Posterior vena cava (tissue), 2 donors: Measurements from ENCODE around the gene GNRH2. TPM values are rescaled to one million over a fixed set of nuclear protein-coding genes. Genes with fewer than 3 reads are reported as not detected.

Experiments used
- DNase-seq: peaks from one replicate; pipeline ENCODE4 v3.0.0-alpha.2; 2020; ENCODE audit warnings: low spot score
- intact Hi-C, 2 donors: fragments of 100-400 bp; cut with DNase I; formaldehyde crosslinking; loops; one replicate each; pipeline versions ENCODE4 v1.14.1 to v1.14.2; 2022 to 2023
- total RNA-seq, 2 donors: library from RNA; stranded (reverse); fragmentation: NEBNext Ultra II Directional; extraction: Animal tissue kit (Norgen Biotek cat#: 25700); gene quantifications; one replicate each; pipeline ENCODE4 v1.2.1, GENCODE V29; 2021
- donor health status: DM: yes; HTN: yes; CAD: no.
- donor health status: DM: yes; HTN: yes; CAD: no.

The GNRH2 gene
- total RNA-seq, 2 donors from 2014 or later: 0.43 TPM; not detected in 1

DNA sequence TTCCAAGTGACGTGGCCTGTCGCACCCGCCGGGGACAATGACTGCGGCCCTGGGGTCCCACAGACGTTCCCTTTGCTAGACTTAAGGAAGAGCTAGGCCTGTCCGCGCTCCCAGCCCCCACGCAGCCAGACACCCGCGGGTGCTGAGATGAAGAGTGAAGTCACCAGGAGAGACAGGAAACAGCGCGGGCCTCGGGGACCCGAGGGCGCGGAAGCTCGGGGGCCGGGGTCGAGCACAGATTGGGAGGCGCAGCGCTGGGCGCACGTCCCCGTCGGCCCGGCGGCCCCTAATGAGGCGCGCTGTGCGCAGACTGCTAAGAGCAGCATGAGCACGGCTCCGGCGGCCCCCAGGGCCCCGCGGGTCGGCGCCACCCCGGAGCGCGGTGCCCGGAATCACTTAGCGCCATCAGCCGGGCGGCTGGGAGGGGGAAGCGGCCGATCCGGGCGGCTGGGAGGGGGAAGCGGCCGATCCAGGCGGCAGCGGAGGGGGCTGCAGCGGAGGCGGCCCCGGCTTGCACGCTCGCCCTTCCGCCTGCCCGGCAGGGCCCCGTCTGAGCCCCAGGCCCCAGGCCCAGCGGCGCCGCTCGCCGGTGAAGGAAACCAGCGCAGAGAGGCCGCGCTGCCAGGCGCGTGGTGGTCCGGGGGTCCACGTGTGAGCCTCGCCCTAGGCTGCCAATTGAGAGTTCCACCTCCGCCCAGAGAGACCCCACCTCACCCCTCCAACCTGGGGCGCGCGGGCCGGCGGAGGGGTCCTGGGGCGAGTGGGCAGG is 49.4 kb downstream of the GNRH2 start:
- no peak for DNase-seq
- intact Hi-C loops: no loop called here

DNA sequence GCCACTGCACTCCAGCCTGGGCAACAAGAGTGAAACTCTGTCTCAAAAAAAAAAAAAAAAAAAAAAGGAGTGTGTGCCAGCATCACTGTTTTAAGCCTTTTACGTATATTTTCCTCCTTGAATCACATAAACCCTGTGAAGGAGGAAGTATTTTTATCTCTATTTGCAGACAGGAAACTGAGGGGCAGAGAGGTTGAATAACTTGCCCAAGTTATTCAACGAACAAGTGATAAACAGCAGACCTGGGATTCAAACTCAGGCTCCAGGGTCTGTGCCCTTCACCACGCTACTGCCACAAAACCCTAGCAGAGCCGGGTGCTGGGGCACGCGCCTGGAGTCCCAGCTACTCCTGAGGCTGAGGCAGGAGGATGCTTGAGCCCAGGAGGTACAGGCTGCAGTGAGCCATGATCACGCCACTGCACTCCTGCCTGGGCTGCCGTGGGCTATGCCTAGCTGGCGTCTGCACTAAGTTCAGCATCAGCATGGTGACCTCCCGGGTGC is 50.5 kb downstream of the GNRH2 start:
- intact Hi-C loops: no loop called here
- DNase-seq: no peak

DNA sequence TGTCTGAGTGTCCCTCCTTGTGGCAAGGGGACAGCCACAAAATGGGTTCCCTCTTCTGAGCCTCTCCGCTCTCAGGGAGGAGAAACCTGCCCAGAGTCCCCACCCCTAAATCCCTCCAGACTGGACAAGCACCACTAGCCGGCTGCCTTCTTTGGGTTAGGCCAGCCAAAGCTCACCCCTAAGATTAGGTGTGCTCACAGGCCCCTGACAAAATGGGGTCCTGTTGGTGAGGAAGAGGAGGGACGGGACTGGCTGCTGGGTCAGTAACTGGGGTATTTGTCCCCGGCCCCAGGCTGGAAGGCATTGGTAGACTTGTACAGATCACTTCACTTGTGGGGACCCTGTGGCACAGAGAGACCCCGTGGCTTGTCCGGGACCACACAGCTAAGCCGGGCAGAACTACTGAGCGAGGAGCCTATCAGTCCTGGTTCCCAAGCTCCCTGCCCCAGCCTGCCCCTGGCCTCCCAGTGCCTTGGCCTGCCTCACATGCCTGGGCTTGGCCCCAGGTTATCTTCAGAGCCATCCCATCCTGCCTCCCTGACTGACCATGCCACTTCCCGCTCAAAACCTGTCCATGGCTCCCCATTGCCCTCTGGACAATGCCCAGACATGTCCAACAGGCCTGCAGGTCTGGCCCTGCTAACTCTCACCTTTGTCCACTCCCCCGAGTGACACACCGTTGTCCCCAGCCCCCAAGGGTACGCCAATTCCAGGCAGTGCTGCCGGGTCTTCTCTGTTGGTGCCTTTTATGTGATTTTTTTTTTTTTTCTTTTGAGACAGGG is 51.6 kb downstream of the GNRH2 start:
- intact Hi-C loops: no loop called here
- DNase-seq: no peak

Other genes starting within 250 kb of the GNRH2 start
- gene CPXM1, start 243.0 kb upstream of the GNRH2 start, total RNA-seq: 10 to 100 TPM in 1 of 2 donors, 1 to 10 TPM in 1; 9.6 to 36.6 TPM
- not detected for gene C20orf141, start 228.6 kb upstream of the GNRH2 start, total RNA-seq
- not detected for gene TMEM239, start 227.3 kb upstream of the GNRH2 start, total RNA-seq
- 10 to 100 TPM; 20.1 to 24.8 TPM for gene PCED1A, start 203.0 kb upstream of the GNRH2 start, total RNA-seq
- 10 to 100 TPM; 32.3 to 33.1 TPM for gene VPS16, start 202.9 kb upstream of the GNRH2 start, total RNA-seq
- 10 to 100 TPM; 49.2 to 62.5 TPM for gene PTPRA, start 170.1 kb upstream of the GNRH2 start, total RNA-seq
- 10 to 100 TPM; 22.4 to 26.2 TPM for gene MRPS26, start 2.4 kb downstream of the GNRH2 start, total RNA-seq
- not detected for gene OXT, start 28.0 kb downstream of the GNRH2 start, total RNA-seq
- not detected for gene AVP, start 41.1 kb downstream of the GNRH2 start, total RNA-seq
- 10 to 100 TPM in 1 of 2 donors, 1 to 10 TPM in 1; 9.2 to 10.6 TPM for gene FASTKD5, start 116.2 kb downstream of the GNRH2 start, total RNA-seq
- 1 to 10 TPM; 5.2 to 6.2 TPM for gene UBOX5, start 116.2 kb downstream of the GNRH2 start, total RNA-seq
- gene LZTS3, start 129.9 kb downstream of the GNRH2 start, total RNA-seq: 1 to 10 TPM; 4.2 to 8.0 TPM
- 10 to 100 TPM; 38.3 to 38.6 TPM for gene DDRGK1, start 161.1 kb downstream of the GNRH2 start, total RNA-seq
- 10 to 100 TPM; 31.1 to 33.7 TPM for gene ITPA, start 165.9 kb downstream of the GNRH2 start, total RNA-seq
- gene SLC4A11, start 195.6 kb downstream of the GNRH2 start, total RNA-seq: 1 to 10 TPM in 1 of 2 donors, under 1 TPM in 1; 0.38 to 1.1 TPM